Measurements from ENCODE around the gene PSME4. TPM values are rescaled to one million over a fixed set of nuclear protein-coding genes. Genes with fewer than 3 reads are reported as not detected.

PSME4 gene
- polyA plus RNA-seq (ENCODE audit: insufficient read length in 12 of 12): 10 to 100 TPM in 11 of 12 donors, not detected in 1; 20.5 to 53.1 (median 40.6) TPM
- long read RNA-seq, donor 1, partial matches to known transcripts: 23 of 23 reads
- long read RNA-seq, donor 1, other reads (novel, unspliced or antisense): 0 of 23 reads
- long read RNA-seq, donor 2, partial matches to known transcripts: 10 of 10 reads
- long read RNA-seq, donor 2, other reads (novel, unspliced or antisense): 0 of 10 reads
- long read RNA-seq, donor 3: 0 reads
- long read RNA-seq, donor 4: 0 reads
- long read RNA-seq, donor 5, partial matches to known transcripts: 9 of 9 reads
- long read RNA-seq, donor 5, other reads (novel, unspliced or antisense): 0 of 9 reads
- long read RNA-seq, donor 6: 0 reads
- long read RNA-seq, donor 7: 0 reads
- long read RNA-seq, donor 8, partial matches to known transcripts: 14 of 14 reads
- long read RNA-seq, donor 8, other reads (novel, unspliced or antisense): 0 of 14 reads
- long read RNA-seq, donor 9, partial matches to known transcripts: 6 of 6 reads
- long read RNA-seq, donor 9, other reads (novel, unspliced or antisense): 0 of 6 reads
- long read RNA-seq, donor 10, partial matches to known transcripts: 41 of 78 reads
- long read RNA-seq, donor 10, other reads (novel, unspliced or antisense): 37 of 78 reads
- long read RNA-seq, donor 11, full-length matches to known transcripts: 1 of 11 reads
- long read RNA-seq, donor 11, partial matches to known transcripts: 10 of 11 reads
- long read RNA-seq, donor 11, other reads (novel, unspliced or antisense): 0 of 11 reads

GRCh38 chr2:53970724-53971602 lies at the start of gene PSME4:
Gene PSME4, minus strand, starts transcription at chr2:53970993. Its CDS starts 209 bp downstream, at chr2:53970784.
- DNase-seq: peak; percentile 90

DNA sequence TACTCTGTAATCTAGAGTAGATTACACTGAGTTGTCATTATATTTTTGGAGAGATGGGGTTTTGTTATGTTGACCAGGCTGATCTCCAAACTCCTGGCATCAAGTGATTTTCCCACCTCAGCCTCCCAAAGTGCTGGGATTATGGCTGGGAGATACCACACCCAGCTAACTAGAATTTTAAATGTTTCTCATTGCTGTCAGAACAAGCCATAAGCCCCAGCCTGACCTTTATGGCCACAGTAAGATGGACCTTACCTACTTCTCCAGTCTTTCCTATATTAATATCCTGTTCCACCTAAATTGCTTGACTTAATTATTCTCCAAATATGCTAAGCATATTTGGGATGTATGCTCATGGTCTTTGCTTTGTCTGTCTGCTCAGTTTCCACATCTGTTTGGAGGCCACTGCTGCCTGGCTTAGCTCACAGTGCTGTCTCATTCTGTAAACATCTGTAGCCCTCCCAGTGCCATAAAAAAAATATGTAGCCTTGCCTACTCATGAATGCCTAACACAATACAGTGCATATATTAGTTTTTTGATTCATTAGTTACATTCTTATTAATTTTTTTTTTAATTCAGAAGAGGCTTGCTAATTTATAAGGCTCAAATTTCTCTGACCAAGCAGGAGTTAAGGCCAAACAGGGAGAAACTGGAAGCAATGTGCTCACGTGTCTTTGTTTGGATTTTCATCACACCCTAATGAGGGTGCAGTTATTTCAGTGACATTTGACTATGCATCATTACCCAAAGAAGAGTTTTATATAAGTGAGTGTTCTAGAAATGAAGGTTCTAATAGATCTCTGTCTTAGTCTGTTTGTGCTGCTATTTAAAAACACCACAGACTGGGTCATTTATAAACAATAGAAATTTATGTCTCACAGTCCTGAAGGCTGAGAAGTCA lies 45.3 kb upstream of the PSME4 start:
- DNase-seq: peak; percentile 46

DNA sequence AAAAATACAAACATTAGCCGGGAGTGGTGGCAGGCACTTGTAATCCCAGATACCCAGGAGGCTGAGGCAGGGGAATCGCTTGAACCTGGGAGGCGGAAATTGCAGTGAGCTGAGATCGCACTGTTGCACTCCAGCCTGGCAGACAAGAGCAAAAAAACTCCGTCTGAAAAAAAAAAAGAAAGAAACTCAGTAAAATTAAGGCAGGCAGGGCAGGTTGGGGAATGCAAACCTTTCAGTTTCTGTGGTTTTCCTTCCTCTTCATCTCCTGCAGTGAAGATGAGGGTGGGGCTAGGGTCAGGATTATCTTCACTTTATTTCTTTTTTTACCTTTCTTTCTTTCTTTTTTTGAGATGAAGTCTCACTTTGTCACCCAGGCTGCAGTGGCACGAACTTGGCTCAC lies 43.2 kb upstream of the PSME4 start:
- no peak for DNase-seq

DNA sequence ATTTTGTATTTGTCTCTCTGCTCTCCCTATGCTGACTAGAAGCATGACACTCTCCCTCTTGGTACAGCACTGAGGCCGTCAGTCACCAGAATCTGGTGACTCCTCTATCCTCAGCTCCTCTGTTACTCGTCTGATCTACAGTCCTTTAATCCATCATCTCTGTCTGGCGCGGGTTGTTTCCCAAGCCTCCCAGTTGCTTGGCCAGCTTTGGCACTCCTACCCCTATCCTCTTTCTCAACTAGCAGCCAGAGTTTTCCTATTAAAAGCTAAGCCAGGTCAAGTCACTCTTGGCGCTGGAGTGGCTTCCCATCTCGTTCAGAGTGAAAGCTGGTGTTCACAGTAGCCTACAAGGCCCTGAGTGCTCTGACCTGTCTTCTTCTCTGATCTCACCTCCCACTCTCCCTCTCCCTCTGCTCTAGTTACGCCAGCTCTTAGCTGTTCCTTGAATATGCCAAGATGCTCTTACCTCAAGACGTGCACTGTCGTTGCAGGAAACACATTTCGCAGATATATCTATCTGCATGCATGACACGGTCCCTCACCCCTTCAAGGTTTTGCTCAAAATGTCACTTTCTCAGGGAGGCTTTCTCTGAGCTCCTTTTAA lies 41.8 kb upstream of the PSME4 start:
- no peak for DNase-seq

DNA sequence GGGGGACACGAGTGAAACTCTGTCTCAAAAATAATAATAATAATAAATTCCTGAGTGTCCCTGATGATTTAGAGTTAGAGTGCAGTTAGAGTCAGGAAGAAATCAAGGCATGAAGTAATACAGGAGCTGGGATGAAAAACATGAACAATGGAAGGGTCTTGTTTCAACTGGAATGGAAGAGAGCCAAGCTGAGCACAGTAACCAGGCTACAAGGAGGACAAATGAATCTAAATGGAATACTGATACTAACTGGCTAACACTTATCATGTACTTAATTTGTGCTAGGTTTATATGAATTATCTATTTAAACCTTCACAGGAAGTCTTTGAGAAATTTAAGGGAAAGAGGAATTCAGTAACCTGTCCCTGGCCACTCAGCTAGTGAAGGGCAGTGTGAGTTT lies 38.8 kb upstream of the PSME4 start:
- no peak for DNase-seq

DNA sequence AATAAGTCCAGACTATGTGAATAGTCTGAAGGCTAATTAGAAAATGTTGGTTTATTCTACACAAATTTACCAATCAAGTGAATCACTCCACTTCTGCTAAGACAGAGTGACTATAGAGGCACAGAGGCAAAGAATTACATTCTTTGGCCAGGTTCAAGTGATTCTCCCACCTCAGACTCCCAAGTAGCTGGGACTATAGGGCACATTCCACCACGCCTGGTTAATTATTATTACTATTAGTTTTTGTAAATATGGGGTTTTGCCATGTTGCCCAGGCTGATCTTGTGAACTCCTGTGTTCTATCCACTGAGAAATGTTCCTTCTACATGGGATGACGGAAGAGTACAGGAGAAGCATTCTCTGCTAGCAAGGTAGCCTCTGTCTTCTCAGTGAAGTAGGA lies 37.6 kb upstream of the PSME4 start:
- no peak for DNase-seq

- no peak for DNase-seq
These were observed 29.7 kb upstream of the PSME4 start for GRCh38 chr2:54000524-54000923.

- DNase-seq: no peak
These were observed 29.3 kb upstream of the PSME4 start for GRCh38 chr2:54000122-54000521.

- no peak for DNase-seq
These were observed 28.0 kb upstream of the PSME4 start for GRCh38 chr2:53998834-53999233.

- no peak for DNase-seq
These were observed 24.3 kb upstream of the PSME4 start for GRCh38 chr2:53994818-53995808.

- DNase-seq: no peak
These were observed 21.2 kb upstream of the PSME4 start for GRCh38 chr2:53991948-53992347.

DNA sequence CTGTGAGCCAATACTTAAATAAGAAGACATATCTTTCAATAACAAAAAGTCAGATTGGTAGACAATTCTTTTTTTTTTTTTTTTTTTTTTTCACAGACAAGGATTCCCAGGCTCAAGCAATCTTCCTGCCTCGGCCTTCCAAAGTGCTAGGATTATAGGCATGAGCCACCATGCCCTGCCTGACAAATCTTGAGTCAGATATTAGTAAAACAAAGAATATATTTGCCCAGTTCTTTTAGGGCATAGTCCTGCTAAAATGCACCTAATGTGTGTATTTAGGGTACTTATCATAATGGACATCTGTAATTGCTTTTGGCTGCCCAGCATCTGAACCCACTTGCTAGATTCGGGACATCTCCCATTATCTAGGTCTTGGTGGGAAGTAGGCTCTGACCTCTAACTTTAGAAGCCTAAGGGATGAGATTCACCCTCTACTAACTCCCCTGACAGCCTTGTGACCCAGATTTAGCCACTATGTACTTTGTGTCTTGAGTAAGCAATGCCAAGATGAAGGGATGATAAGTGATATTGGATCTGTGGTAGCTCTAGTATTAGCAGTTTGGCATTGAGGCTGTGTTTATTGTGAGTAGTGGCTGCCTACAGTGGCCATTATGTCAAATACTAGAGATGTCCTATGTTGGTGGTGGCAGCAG lies 18.5 kb upstream of the PSME4 start:
- DNase-seq: no peak

- DNase-seq: no peak
These were observed 16.6 kb upstream of the PSME4 start for GRCh38 chr2:53987336-53987921.

GRCh38 chr2:53985646-53986045 lies 14.9 kb upstream of the PSME4 start:
- DNase-seq: no peak

DNA sequence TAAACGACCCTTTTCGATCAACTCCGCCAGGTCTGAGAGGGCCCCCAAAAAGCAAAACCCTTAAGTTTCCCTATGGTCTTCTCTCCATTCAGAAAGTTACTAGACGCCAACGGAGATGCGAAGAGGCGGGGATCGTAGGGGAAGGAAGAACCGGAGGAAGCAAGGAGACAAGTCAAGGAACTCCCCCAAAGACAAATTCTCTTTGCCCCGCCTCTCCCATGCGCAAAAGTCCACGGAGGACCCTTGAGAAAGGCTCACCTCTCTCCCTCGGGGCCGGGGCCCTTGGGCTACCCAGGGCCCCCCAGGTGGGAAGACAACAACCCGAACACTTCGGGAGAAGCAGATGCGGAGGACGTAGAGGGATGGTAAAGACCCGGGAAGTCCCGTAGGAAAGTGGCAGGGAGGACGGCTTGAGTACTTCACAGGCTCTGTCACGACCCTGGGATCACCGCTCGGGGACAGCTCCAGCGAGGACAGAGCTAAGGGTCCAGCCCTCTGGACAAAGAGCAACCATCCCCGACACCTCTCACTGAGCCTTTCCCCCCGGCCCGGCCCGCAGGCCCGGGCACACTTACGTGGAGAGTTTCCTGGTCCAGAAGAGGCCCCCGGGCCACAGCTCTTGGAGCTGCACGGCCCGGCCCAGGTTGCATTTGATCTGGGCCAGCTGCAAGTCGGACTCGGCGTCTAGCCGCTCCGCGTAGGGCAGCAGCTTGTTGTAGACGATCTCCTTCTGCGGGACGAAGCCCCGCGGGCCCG lies 647 bp downstream of the PSME4 start:
- peak; percentile 54 for DNase-seq

DNA sequence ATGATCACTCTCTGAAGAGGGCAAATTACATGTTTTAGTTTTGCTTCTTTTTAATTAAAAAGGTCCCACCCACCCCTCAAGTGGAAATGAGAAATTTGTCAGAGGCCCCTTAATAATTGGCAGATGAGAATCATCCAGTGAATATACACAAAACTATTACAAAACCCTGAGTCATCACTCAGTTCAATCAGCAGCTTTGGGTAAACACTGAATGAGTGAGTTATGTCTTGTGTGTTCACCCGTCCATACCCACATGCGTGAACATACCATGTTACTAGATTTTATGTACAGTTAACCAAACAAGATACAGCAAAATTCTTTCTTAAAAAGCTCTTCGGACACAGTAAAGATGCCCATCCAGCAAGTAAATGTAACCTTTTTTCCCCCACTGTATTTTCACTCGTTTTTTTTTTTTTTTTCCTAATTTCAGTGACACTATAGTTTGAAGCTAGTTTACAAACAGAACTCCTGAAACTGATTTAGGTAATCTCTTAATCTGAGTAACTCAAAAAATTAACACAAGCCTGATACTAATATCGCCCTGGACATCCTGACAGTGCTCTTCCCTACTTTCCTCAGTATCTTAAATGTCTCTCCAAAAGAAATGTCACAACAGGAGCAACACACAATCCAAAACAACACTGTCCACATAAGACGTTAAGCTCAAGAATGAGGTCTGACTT lies 1.4 kb downstream of the PSME4 start:
- no peak for DNase-seq

Measured in muscle of arm (tissue), 14 donors.